ENCODE results near the gene KDM2A.

The KDM2A gene

DNA sequence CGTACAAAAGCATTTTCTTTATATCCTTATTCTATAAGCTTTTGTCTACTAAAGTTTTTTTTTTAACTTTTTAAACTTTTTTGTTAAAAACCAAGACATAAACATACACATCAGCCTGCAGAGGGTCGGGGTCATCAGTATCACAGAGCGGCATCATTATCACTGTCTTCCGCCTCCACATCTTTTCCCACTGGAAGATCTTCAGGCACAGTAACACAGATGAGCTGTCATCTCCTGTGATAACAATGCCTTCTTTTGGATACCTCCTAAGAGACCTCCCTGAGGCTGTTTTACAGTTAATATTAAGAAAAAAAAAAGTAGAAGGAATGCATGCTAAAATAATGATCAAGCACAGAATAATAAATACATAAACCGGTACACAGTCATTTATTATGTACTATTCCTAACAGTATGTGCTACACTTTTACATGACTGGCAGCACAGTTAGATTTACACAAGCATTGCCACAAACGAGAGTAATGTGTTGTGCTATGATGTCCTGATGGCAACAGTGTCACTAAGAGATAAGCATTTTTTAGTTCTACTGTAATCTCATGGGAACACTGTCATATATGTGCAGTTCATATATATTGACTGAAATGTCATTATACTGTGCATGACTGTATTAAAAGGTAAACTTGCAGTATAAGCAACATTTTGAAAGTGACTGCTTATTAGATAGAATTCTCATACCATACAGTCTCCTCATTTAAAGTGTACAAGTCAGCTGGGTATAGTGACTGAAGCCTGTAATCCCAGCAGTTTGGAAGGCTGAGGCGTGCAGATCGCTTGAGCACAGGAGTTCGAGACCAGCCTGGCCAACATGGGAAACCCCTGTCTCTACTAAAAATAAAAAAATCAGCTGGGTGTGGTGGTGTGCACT lies 58.6 kb downstream of the KDM2A start:
- H3K36me3 ChIP-seq: peaks cover 53% of the 10 kb centered on the region
- DNase-seq: no peak
- no peaks in the 10 kb centered on the region for H3K9me3 ChIP-seq (ENCODE audit: severe bottlenecking)
- no peak overlapping the region for H3K27ac ChIP-seq
- H3K4me3 ChIP-seq (ENCODE audit: low read depth, low read length): no peak overlapping the region
- TF ChIP-seq, protein P1, sequence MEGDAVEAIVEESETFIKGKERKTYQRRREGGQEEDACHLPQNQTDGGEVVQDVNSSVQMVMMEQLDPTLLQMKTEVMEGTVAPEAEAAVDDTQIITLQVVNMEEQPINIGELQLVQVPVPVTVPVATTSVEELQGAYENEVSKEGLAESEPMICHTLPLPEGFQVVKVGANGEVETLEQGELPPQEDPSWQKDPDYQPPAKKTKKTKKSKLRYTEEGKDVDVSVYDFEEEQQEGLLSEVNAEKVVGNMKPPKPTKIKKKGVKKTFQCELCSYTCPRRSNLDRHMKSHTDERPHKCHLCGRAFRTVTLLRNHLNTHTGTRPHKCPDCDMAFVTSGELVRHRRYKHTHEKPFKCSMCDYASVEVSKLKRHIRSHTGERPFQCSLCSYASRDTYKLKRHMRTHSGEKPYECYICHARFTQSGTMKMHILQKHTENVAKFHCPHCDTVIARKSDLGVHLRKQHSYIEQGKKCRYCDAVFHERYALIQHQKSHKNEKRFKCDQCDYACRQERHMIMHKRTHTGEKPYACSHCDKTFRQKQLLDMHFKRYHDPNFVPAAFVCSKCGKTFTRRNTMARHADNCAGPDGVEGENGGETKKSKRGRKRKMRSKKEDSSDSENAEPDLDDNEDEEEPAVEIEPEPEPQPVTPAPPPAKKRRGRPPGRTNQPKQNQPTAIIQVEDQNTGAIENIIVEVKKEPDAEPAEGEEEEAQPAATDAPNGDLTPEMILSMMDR (IDR thresholded peaks at IDR 0.05; ENCODE audit: low read depth, low read length): no peak
- H3K27me3 ChIP-seq (ENCODE audit: insufficient read depth, low read depth, severe bottlenecking): no peaks in the 10 kb centered on the region

- H3K4me3 ChIP-seq (ENCODE audit: low read depth, low read length): no peak overlapping the region
- H3K27me3 ChIP-seq (ENCODE audit: insufficient read depth, low read depth, severe bottlenecking): no peaks in the 10 kb centered on the region
- H3K27ac ChIP-seq: no peak overlapping the region
- H3K36me3 ChIP-seq: peaks cover 61% of the 10 kb centered on the region
- TF ChIP-seq, protein P1 (IDR thresholded peaks at IDR 0.05; ENCODE audit: low read depth, low read length): no peak
- no peak for DNase-seq
- H3K9me3 ChIP-seq (ENCODE audit: severe bottlenecking): no peaks in the 10 kb centered on the region
Observed at GRCh38 chr11:67178421-67178820, 59.4 kb downstream of the KDM2A start.

GRCh38 chr11:67178878-67179277 lies 59.8 kb downstream of the KDM2A start:
- Histone ChIP-seq H3K9me3 (ENCODE audit: severe bottlenecking) (no peaks in the 10 kb centered on the region), H3K36me3 (peaks cover 61% of the 10 kb centered on the region), H3K27me3 (ENCODE audit: insufficient read depth, low read depth, severe bottlenecking) (no peaks in the 10 kb centered on the region), H3K4me3 (ENCODE audit: low read depth, low read length) (no peak overlapping the region), H3K27ac (no peak overlapping the region)
- no peak for DNase-seq
- TF ChIP-seq, protein P1 (IDR thresholded peaks at IDR 0.05; ENCODE audit: low read depth, low read length): no peak

GRCh38 chr11:67179892-67180490 lies 60.9 kb downstream of the KDM2A start:
- H3K27ac ChIP-seq: no peak overlapping the region
- peaks cover 65% of the 10 kb centered on the region for H3K36me3 ChIP-seq
- H3K27me3 ChIP-seq (ENCODE audit: insufficient read depth, low read depth, severe bottlenecking): no peaks in the 10 kb centered on the region
- H3K4me3 ChIP-seq (ENCODE audit: low read depth, low read length): no peak overlapping the region
- no peaks in the 10 kb centered on the region for H3K9me3 ChIP-seq (ENCODE audit: severe bottlenecking)
- TF ChIP-seq, protein P1 (IDR thresholded peaks at IDR 0.05; ENCODE audit: low read depth, low read length): no peak
- no peak for DNase-seq

DNA sequence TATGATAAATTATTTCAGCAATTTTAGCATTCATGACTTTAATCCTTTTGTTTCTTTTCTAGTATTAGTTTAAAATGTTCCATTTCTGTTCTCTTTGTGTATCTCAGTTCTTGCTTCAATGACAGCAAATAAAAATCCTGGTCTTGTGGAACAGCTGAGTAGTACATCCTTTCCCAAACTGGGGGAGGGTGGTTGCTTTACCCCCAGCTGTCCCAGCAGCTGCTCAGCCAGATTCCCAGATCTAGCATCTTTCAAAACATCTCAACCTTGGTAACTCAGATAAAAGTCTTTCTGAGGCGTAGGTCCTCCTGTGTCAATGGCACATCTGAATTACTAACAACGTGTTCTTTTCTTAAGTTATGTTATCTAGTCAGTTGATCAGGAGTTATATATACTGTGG lies 75.0 kb downstream of the KDM2A start:
- no peaks in the 10 kb centered on the region for H3K9me3 ChIP-seq (ENCODE audit: severe bottlenecking)
- H3K36me3 ChIP-seq: peaks cover 26% of the 10 kb centered on the region
- DNase-seq: no peak
- no peak overlapping the region for H3K4me3 ChIP-seq (ENCODE audit: low read depth, low read length)
- no peak overlapping the region for H3K27ac ChIP-seq
- H3K27me3 ChIP-seq (ENCODE audit: insufficient read depth, low read depth, severe bottlenecking): no peaks in the 10 kb centered on the region
- TF ChIP-seq, protein P1 (IDR thresholded peaks at IDR 0.05; ENCODE audit: low read depth, low read length): no peak

Data from WERI-Rb-1 (cell line).